Endothelial cell of umbilical vein (primary cell): ENCODE data around the gene CDC25C. TPM values are rescaled to one million over a fixed set of nuclear protein-coding genes. Genes with fewer than 3 reads are reported as not detected.

ENCODE experiments used
- BruUV-seq: library from RNA; stranded (reverse); fragments of 400-500 nt; replicated peaks from 2 replicates; lab custom pipeline; 2021; lab: Mats Ljungman, UMichigan
- CTCF ChIA-PET: fragments of 300-600, 350-600 bp; sonication (Branson Sonifier 250); formaldehyde crosslinking; loops from one replicate; lab custom pipeline; 2021; ENCODE audit warnings: antibody characterized with exemption, inconsistent platforms; lab: Charles Lee
- POLR2A ChIA-PET: fragments of 300-600, 350-600 bp; sonication (Branson Sonifier 250); formaldehyde crosslinking; loops from one replicate; lab custom pipeline; 2021; ENCODE audit warnings: antibody characterized with exemption, inconsistent platforms; lab: Charles Lee
- DNase-seq: peaks from one replicate; pipeline ENCODE4 v3.0.0-alpha.2; 2011; ENCODE audit warnings: low read depth, low spot score
- FAIRE-seq: peaks from 2 replicates; lab custom pipeline; 2011; peaks lifted over from hg19 to GRCh38; lab: Jason Lieb, UNC
- H2AFZ ChIP-seq: 2 replicates; pipeline ENCODE4 v1.6.0; 2012; ENCODE audit warnings: low read depth, low read length, control low read depth, inconsistent platforms
- H3K27ac ChIP-seq: 2 replicates; pipeline ENCODE4 v1.5.1; 2011; ENCODE audit warnings: low read depth, mild to moderate bottlenecking, control low read depth, low read length, moderate library complexity; ENCODE audit not compliant: insufficient read depth
- H3K27me3 ChIP-seq, 2 experiments: 2 replicates each; pipeline versions ENCODE4 v1.6.0 to v1.6.1; 2011; ENCODE audit warnings: low read length in 2 of 2, mixed read lengths in 1 of 2; ENCODE audit not compliant: control insufficient read depth in 2 of 2, insufficient read depth in 2 of 2
- H3K36me3 ChIP-seq, 2 experiments: 2 replicates in 1 of 2; 3 replicates in 1 of 2; pipeline ENCODE4 v1.5.1; 2011; ENCODE audit warnings: low read length in 2 of 2, mild to moderate bottlenecking in 1 of 2, moderate library complexity in 1 of 2; ENCODE audit not compliant: control insufficient read depth in 2 of 2, insufficient read depth in 2 of 2; ENCODE audit errors: extremely low read depth in 1 of 2
- H3K4me1 ChIP-seq: 3 replicates; pipeline ENCODE4 v1.5.1; 2011; ENCODE audit warnings: mild to moderate bottlenecking, low read length; ENCODE audit not compliant: control insufficient read depth, insufficient read depth; ENCODE audit errors: extremely low read depth
- H3K4me2 ChIP-seq: 2 replicates; pipeline ENCODE4 v1.6.1; 2011; ENCODE audit warnings: low read length, control low read depth, mixed read lengths; ENCODE audit not compliant: insufficient read depth
- H3K4me3 ChIP-seq, 3 experiments: fragments of 200-600 bp in 1 of 3; sonication (generic), shearing (Covaris generic) in 1 of 3; replicated peaks in 1 of 3; 2 replicates each; pipeline ENCODE4 v1.5.1; 2011 to 2016; ENCODE audit warnings: control low read depth in 3 of 3, low read length in 3 of 3, mild to moderate bottlenecking in 2 of 3, inconsistent platforms in 1 of 3, low read depth in 1 of 3, moderate library complexity in 1 of 3; ENCODE audit not compliant: insufficient read depth in 1 of 3
- H3K79me2 ChIP-seq: 2 replicates; pipeline ENCODE4 v1.6.0; 2012; ENCODE audit warnings: low read length, inconsistent platforms; ENCODE audit not compliant: control insufficient read depth, insufficient read depth
- H3K9ac ChIP-seq: replicated peaks from 2 replicates; pipeline ENCODE3; 2011; ENCODE audit warnings: low read length, control low read depth; ENCODE audit not compliant: insufficient read depth; ENCODE audit errors: extremely low read depth
- H3K9me1 ChIP-seq: replicated peaks from 3 replicates; pipeline ENCODE4 v1.6.0; 2011; ENCODE audit warnings: mild to moderate bottlenecking, low read length; ENCODE audit not compliant: control insufficient read depth, insufficient read depth; ENCODE audit errors: extremely low read depth
- H3K9me3 ChIP-seq: replicated peaks from 2 replicates; pipeline ENCODE4 v1.5.1; 2012; ENCODE audit warnings: low read length, inconsistent platforms; ENCODE audit not compliant: control insufficient read depth, insufficient read depth
- H4K20me1 ChIP-seq: replicated peaks from 2 replicates; pipeline ENCODE3; 2011; ENCODE audit warnings: mild to moderate bottlenecking, low read length; ENCODE audit not compliant: control insufficient read depth, insufficient read depth; ENCODE audit errors: extremely low read depth
- EZH2 ChIP-seq: IDR thresholded peaks from 2 replicates; pipeline ENCODE4 v1.6.1; 2012; ENCODE audit warnings: borderline replicate concordance, low read depth, mild to moderate bottlenecking, moderate library complexity, low read length, inconsistent platforms; ENCODE audit not compliant: severe bottlenecking
- FOS ChIP-seq: IDR thresholded peaks from 2 replicates; pipeline ENCODE4 v1.6.1; 2011; ENCODE audit warnings: mild to moderate bottlenecking, low read length, moderate library complexity, borderline replicate concordance; ENCODE audit not compliant: insufficient read depth
- GATA2 ChIP-seq: IDR thresholded peaks from 2 replicates; pipeline ENCODE4 v1.7.0; 2011; ENCODE audit warnings: low read depth, mild to moderate bottlenecking, moderate library complexity, mixed read lengths, low read length; ENCODE audit not compliant: insufficient read length, insufficient read depth
- JUN ChIP-seq: IDR thresholded peaks from 2 replicates; pipeline ENCODE4 v1.6.1; 2011; ENCODE audit warnings: borderline replicate concordance, low read depth; ENCODE audit not compliant: insufficient read length, insufficient read depth
- MYC ChIP-seq: IDR thresholded peaks from one replicate; pipeline ENCODE4 v1.6.1; 2011; ENCODE audit warnings: mild to moderate bottlenecking, low read depth, low read length
- POLR2A ChIP-seq: IDR thresholded peaks from 2 replicates; pipeline ENCODE4 v1.6.1; 2012; ENCODE audit warnings: low read depth, mild to moderate bottlenecking, control low read depth, low read length
- POLR2AphosphoS5 ChIP-seq: IDR thresholded peaks from 2 replicates; pipeline ENCODE4 v1.6.1; 2012; ENCODE audit warnings: low read depth, mild to moderate bottlenecking, control low read depth, low read length, moderate library complexity; ENCODE audit not compliant: insufficient read depth
- dilution Hi-C: fragments of 300-500 bp; cut with MboI; formaldehyde crosslinking; loops from one replicate; pipeline ENCODE4 v1.15.0; 2019; ENCODE audit warnings: low sequenced_read_pairs; ENCODE audit not compliant: extremely low pct_ligation_motif_present
- intact Hi-C: fragments of 100-400 bp; cut with micrococcal nuclease; formaldehyde crosslinking; loops from one replicate; pipeline ENCODE4 v1.10.0; 2022
- polyA plus RNA-seq, 4 experiments: library from polyadenylated mRNA; depleted of rRNA in 3 of 4; stranded (reverse) in 3 of 4; unstranded in 1 of 4; fragments of >200 nt; gene quantifications; 2 replicates each; pipeline versions ENCODE4 v1.2.1 to v1.2.3, GENCODE V29; 2011 to 2012; ENCODE audit warnings: missing spikeins in 1 of 4
- total RNA-seq: library from RNA; stranded (reverse); gene quantifications from 2 replicates; pipeline ENCODE4 v1.2.3, GENCODE V29; 2021
- TF ChIP-seq, protein P1 (sequence below): IDR thresholded peaks from 2 replicates; pipeline ENCODE4 v1.6.1; 2011; ENCODE audit not compliant: insufficient read depth, insufficient read length
- TF ChIP-seq, protein P2 (sequence below), 2 donors: IDR thresholded peaks; 1 replicate in 1 of 2; 2 replicates in 1 of 2; pipeline ENCODE4 v1.5.1; 2011; ENCODE audit warnings: low read length in 2 of 2, mild to moderate bottlenecking in 2 of 2, moderate library complexity in 2 of 2, control low read depth in 1 of 2, inconsistent platforms in 1 of 2, low read depth in 1 of 2; ENCODE audit not compliant: insufficient read depth in 1 of 2; ENCODE audit errors: extremely low read depth in 1 of 2

CDC25C gene
- total and polyA plus RNA-seq, 2 donors (not counting 3 experiments of a cell fraction or from before 2014, with no cell fraction given): 8.1 to 13.6 TPM

DNA sequence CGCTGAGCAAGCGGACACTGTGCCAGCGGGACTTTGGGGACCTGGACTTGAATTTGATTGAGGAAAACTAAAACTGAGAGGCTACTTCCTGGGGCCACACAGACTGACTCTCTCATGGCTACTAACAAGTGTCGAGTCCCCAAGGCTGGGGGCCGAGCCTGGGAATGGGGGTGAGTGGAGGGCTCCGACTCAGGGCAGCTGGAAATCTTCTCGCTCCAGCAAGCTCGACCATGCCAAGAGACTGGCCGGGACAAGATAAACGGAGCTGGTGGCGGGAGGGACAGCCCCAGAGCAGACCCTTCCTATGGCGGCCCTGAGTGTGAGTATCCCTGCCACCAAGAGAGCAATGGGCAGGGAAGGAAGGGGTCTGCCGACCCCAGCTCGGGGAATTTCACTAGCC lies 15.3 kb upstream of the CDC25C start:
- Histone ChIP-seq H2AFZ (no peak overlapping the region), H3K36me3 (peaks cover 24 to 46% of the 10 kb centered on the region in 2 experiments), H3K9me3 (no peaks in the 10 kb centered on the region), H3K9me1 (no peaks in the 10 kb centered on the region), H3K4me3 (no peak overlapping the region), H3K4me1 (no peaks in the 10 kb centered on the region), H3K27me3 (no peaks in the 10 kb centered on the region), H3K27ac (no peak overlapping the region), H3K79me2 (no peaks in the 10 kb centered on the region), H3K4me2 (no peak overlapping the region), H4K20me1 (no peaks in the 10 kb centered on the region), H3K9ac (no peak overlapping the region)
- ChIA-PET POLR2A (no interaction called here), CTCF (no interaction called here)
- intact Hi-C loops (no loop called here), dilution Hi-C loops (no loop called here)
- no peak for FAIRE-seq
- BruUV-seq: no TSS peak
- DNase-seq: no peak
- no peak for TF ChIP-seq POLR2AphosphoS5
- TF ChIP-seq JUN: no peak
- TF ChIP-seq, protein P1, sequence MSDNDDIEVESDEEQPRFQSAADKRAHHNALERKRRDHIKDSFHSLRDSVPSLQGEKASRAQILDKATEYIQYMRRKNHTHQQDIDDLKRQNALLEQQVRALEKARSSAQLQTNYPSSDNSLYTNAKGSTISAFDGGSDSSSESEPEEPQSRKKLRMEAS: no peak
- TF ChIP-seq POLR2A: no peak
- TF ChIP-seq EZH2: no peak
- no peak for TF ChIP-seq MYC
- no peak for TF ChIP-seq GATA2
- TF ChIP-seq, protein P2, sequence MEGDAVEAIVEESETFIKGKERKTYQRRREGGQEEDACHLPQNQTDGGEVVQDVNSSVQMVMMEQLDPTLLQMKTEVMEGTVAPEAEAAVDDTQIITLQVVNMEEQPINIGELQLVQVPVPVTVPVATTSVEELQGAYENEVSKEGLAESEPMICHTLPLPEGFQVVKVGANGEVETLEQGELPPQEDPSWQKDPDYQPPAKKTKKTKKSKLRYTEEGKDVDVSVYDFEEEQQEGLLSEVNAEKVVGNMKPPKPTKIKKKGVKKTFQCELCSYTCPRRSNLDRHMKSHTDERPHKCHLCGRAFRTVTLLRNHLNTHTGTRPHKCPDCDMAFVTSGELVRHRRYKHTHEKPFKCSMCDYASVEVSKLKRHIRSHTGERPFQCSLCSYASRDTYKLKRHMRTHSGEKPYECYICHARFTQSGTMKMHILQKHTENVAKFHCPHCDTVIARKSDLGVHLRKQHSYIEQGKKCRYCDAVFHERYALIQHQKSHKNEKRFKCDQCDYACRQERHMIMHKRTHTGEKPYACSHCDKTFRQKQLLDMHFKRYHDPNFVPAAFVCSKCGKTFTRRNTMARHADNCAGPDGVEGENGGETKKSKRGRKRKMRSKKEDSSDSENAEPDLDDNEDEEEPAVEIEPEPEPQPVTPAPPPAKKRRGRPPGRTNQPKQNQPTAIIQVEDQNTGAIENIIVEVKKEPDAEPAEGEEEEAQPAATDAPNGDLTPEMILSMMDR (IDR thresholded peaks at IDR 0.05; ENCODE audit: extremely low read depth in 1 of 2, insufficient read depth in 1 of 2, low read depth in 1 of 2, low read length in 2 of 2): no peak
- TF ChIP-seq FOS: no peak
